Osteocyte (in vitro differentiated cells): ENCODE data around the gene RIMBP2. TPM values are rescaled to one million over a fixed set of nuclear protein-coding genes. Genes with fewer than 3 reads are reported as not detected.

ENCODE experiments used
- DNase-seq: peaks from one replicate; pipeline ENCODE4 v3.0.0; 2021; ENCODE audit warnings: mixed read lengths; ENCODE audit not compliant: unreplicated experiment; ENCODE audit errors: extremely low spot score
- H3K27ac Mint-ChIP-seq: one replicate; pipeline ENCODE4 v1.8.0; 2021; ENCODE audit warnings: mild to moderate bottlenecking, mixed read lengths; ENCODE audit not compliant: unreplicated experiment
- H3K27me3 Mint-ChIP-seq: one replicate; pipeline ENCODE4 v1.8.0; 2021; ENCODE audit warnings: mixed read lengths; ENCODE audit not compliant: unreplicated experiment
- H3K36me3 Mint-ChIP-seq: one replicate; pipeline ENCODE4 v1.8.0; 2021; ENCODE audit warnings: mixed read lengths; ENCODE audit not compliant: unreplicated experiment
- H3K4me1 Mint-ChIP-seq: one replicate; pipeline ENCODE4 v1.8.0; 2021; ENCODE audit warnings: mixed read lengths; ENCODE audit not compliant: unreplicated experiment
- H3K4me3 Mint-ChIP-seq: one replicate; pipeline ENCODE4 v1.8.0; 2021; ENCODE audit warnings: mild to moderate bottlenecking, moderate library complexity, mixed read lengths; ENCODE audit not compliant: unreplicated experiment
- H3K9me3 Mint-ChIP-seq: one replicate; pipeline ENCODE4 v1.8.0; 2021; ENCODE audit warnings: mixed read lengths; ENCODE audit not compliant: unreplicated experiment
- total RNA-seq: library from RNA; stranded (reverse); gene quantifications from 2 replicates; pipeline ENCODE4 v1.2.1, GENCODE V29; 2021
- TF ChIP-seq, protein P1 (sequence below): fragments of 200-600 bp; sonication (generic); IDR thresholded peaks from 2 replicates; pipeline ENCODE4 v1.5.0; 2021; ENCODE audit warnings: antibody characterized with exemption, mild to moderate bottlenecking, moderate library complexity

The RIMBP2 gene
- total RNA-seq, 1 donor from 2014 or later: 0.13 TPM

DNA sequence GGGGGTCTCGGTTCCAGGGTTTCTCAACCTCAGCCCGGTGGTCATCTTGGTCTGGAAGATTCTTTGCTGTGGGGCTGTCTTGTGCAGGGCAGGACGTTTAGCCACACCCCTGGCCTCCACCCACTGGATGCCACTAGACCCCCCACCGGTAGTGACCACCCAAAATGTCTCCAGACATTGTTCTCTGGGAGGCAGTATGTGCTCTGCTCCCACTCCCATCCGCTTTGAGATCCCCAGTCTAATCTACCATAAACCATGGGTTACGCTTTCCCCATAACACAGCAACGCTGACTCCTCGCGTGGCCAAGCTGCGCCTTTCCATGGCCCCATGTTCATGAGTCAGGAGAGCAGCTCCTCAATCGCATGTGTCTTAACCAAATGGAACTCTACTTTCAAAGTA is 155.8 kb downstream of the RIMBP2 start:
- Mint-ChIP-seq H3K9me3 (peaks cover 19% of the 10 kb centered on the region), H3K27me3 (no peaks in the 10 kb centered on the region), H3K4me1 (no peaks in the 10 kb centered on the region), H3K36me3 (no peaks in the 10 kb centered on the region), H3K27ac (no peak overlapping the region), H3K4me3 (no peak overlapping the region)
- no peak for DNase-seq
- TF ChIP-seq, protein P1, sequence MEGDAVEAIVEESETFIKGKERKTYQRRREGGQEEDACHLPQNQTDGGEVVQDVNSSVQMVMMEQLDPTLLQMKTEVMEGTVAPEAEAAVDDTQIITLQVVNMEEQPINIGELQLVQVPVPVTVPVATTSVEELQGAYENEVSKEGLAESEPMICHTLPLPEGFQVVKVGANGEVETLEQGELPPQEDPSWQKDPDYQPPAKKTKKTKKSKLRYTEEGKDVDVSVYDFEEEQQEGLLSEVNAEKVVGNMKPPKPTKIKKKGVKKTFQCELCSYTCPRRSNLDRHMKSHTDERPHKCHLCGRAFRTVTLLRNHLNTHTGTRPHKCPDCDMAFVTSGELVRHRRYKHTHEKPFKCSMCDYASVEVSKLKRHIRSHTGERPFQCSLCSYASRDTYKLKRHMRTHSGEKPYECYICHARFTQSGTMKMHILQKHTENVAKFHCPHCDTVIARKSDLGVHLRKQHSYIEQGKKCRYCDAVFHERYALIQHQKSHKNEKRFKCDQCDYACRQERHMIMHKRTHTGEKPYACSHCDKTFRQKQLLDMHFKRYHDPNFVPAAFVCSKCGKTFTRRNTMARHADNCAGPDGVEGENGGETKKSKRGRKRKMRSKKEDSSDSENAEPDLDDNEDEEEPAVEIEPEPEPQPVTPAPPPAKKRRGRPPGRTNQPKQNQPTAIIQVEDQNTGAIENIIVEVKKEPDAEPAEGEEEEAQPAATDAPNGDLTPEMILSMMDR: no peak

- Mint-ChIP-seq H3K4me3 (no peak overlapping the region), H3K27me3 (no peaks in the 10 kb centered on the region), H3K4me1 (no peaks in the 10 kb centered on the region), H3K27ac (no peak overlapping the region), H3K36me3 (no peaks in the 10 kb centered on the region), H3K9me3 (peaks cover 18% of the 10 kb centered on the region)
- DNase-seq: no peak
- TF ChIP-seq, protein P1: no peak
Observed at GRCh38 chr12:130559806-130560205, 156.3 kb downstream of the RIMBP2 start.

DNA sequence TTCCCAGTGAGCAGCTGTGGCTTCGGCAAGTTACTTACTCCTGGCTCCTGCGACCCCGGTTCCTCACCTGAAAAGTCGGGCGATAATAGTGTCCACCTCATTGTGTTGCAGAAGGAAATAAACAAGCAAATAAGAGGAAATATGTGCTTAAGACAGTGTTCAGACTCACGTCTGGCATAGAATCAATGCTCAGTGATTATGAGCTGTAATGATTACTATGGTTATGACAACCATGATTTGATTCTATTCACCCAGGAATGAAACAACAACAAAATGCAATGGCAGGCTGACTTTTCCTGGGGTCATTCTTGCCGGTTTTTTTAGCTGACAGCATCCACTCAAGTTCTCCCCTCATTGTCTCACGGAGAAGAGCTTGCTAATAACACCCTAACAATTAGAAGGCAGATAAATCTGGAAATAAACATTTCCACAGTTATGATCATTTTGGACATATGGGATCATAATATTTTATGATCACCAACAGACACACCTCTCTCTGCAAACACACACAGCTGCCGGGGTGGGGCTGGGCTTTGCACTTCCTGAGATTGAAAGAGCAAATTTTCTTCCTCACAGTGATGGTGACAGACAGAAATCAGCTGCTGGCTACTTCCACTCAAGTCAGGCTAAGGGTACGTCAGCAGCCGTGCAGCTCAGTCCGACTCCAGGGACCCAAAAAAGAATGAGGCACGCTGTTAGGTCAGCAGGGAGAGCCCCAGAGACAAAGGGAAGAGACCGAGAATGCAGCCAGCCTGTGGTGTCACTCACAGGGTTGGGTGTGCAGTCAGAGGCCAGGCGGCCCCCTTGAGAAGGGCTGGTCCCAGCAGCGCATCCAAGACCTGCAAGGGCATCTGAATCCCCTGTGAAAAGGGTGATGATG is 158.0 kb downstream of the RIMBP2 start:
- peaks cover 16% of the 10 kb centered on the region for H3K9me3 Mint-ChIP-seq
- no peak overlapping the region for H3K27ac Mint-ChIP-seq
- TF ChIP-seq, protein P1: no peak
- no peak for DNase-seq
- H3K4me3 Mint-ChIP-seq: no peak overlapping the region
- no peaks in the 10 kb centered on the region for H3K4me1 Mint-ChIP-seq
- H3K27me3 Mint-ChIP-seq: no peaks in the 10 kb centered on the region
- no peaks in the 10 kb centered on the region for H3K36me3 Mint-ChIP-seq

DNA sequence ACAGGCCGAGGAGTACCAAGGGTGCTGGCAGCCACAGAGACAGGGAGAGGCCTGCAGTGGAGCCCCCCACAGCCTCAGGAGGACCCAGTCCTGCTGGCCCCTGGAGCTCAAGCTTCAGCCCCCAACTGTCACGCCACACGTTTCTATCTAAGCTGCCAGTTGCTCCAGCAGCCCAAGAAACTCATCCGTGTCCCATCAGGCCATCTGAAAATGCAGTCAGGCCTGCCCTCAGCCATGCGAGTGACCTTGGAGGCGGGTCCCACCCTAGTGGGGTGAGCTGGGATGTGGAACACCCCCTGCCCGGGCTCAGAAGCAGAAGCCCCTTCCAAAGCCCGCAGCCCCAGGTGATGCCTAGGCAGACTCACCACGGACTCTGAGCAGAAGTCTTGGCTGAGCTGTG is 158.9 kb downstream of the RIMBP2 start:
- DNase-seq: no peak
- H3K27ac Mint-ChIP-seq: no peak overlapping the region
- H3K27me3 Mint-ChIP-seq: no peaks in the 10 kb centered on the region
- no peak overlapping the region for H3K4me3 Mint-ChIP-seq
- H3K36me3 Mint-ChIP-seq: no peaks in the 10 kb centered on the region
- TF ChIP-seq, protein P1: no peak
- H3K9me3 Mint-ChIP-seq: peaks cover 22% of the 10 kb centered on the region
- H3K4me1 Mint-ChIP-seq: no peaks in the 10 kb centered on the region

GRCh38 chr12:130556486-130557055 is 159.5 kb downstream of the RIMBP2 start:
- H3K27me3 Mint-ChIP-seq: no peaks in the 10 kb centered on the region
- H3K4me3 Mint-ChIP-seq: no peak overlapping the region
- no peaks in the 10 kb centered on the region for H3K36me3 Mint-ChIP-seq
- DNase-seq: no peak
- peaks cover 26% of the 10 kb centered on the region for H3K9me3 Mint-ChIP-seq
- no peaks in the 10 kb centered on the region for H3K4me1 Mint-ChIP-seq
- TF ChIP-seq, protein P1: no peak
- no peak overlapping the region for H3K27ac Mint-ChIP-seq
